Cerebellar nuclear complex (tissue), 1 donor: Measurements from ENCODE around the gene RCAN1.
"Not testable (repeated sequence)": the region's sequence is repeated elsewhere in the genome, so short reads cannot be mapped to it uniquely, and the experiment has no call there.

Experiments
- DNase-seq, 2 experiments: peaks; one replicate each; lab custom pipeline; 2025; lab: John Stamatoyannopoulos, UW

RCAN1 gene

DNA sequence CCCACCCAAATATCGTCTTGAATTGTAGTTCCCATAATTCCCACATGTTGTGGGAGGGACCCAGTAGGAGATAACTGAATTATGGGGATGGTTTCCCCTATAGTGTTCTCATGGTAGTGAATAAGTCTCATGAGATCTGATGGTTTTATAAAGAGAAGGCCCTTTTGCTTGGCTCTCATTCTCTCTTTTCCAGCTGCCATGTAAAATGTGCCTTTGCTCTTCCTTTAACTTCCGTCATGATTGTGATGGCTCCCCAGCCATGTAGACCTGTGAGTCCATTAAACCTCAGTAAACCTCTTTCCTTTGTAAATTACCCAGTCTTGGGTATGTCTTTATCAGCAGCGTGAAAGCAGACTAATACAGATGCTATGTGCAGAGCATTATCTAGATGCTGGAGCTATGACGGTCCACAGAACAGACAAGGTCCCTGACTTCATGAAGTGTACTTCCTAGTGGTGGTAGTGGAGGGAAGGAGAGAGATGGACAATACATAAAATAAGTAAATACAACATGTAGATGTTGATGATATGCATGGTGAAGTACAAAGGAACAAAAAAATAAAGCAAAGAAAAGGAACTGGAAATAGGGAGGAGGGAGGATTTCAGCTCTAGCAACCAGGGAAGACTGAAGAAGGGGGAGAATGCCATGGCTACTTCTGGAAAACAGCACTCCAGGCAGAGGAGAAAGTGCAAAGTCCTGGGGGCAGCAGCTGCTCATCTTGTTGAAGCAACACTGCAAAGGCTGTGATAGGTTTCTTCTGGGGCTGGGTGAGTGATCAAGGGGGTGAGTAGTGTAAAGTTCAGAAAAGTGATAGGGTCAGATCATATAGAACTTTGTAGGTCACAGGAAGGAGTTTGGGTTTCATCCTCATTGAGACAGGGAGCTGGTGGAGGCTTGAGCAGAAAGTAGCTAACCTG is 6.8 kb upstream of the RCAN1 start:
- DNase-seq = no peak

DNA sequence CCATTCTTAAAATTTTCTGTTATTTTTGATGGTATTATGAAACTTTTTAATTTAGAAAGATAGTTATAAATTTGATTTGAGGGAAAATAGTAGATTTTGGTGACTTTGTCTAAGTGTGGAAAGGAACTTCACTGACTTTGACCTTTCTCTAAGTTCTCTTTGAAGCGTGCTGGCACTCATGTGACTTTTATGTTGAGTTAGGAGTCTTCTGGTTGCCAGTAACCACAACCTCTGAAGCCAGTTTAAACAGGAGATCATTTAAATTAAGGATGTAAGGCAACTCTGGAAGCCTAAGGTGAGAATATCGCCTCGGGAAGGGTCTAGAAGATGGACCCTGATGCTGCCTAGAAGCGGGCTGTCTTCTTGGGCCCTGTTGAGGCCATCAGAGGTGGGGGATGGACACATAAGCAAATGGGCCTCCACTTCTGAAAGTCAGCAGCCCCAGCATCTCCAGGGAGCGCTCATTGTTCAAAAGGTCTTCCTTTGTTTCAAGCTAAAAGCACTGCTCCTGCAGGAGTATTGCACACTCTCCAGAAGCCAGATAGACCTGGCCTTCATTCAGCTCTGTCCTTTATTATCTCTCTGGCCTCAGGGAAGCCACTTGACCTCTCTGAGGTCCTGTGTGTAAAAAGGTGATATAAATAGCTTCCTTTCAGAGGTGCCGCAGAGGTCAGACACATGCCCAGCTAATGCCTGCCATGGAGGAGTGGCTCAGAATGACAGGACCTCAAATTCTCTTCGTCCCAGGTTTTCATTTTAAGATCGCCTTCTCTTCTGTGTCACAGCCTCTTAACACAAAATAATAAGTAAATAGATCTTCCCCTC is 5.1 kb upstream of the RCAN1 start:
- no peak for DNase-seq

DNA sequence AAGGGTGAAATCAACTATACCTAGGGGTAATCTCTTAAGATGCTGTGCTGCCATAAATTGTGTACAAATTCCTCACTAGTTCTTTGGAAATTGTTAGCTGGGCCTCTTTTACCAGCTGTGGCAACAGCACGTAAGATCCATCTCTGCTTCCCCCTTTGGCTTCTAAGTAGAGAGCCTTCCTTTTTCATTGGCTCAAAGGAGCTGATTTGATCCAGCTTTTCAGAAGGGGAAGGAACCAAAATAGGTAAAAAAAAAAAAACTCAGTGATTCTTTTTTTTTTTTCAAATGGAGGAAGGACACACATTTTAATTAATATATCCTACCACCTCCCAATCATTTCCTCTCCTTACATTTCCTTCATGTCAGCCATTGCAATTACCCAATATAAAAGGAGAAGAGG is 4.0 kb upstream of the RCAN1 start:
- DNase-seq = no peak

DNA sequence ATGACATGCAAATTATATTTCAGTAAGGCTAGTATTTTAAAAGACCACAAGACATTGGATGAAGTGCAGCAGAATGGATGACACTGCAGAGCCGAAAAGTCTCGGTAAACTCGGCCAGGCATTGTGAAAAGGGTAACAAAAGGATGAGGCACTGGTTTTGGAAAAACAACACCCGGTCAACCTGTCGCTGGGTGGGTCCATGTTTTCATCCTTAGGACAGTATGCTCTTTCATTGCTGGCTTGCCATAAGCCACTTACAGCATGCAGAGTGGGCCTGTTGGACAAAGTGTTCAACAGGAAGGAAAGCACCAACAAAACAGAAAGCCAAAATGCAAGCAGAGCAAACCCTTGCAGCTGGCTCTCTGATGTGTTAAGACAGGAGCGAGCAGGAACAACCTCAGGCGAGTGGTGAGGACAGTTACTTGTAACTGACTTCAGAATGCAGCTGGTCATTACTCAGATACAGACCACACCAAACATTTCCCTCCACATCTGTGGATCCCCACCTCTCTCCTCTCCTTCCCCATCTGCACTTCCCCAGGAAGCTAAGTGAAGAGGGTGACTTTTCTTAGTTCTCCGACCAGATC is 2.9 kb upstream of the RCAN1 start:
- no peak for DNase-seq

DNA sequence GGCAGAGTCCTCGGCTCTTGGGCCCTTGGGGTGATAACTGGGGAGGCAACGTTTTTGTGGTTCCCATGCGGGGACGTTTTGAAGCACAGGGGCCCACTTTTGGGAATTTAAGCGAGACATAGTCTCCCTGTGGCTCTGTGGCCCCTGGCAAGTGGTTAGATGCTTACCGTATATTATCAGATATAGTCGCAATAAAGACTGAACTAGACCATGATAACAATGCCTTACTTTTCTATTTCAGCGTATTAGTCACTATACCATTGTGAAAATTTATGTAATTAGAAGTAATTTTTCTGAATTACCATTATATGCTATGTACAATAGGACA is 538 bp upstream of the RCAN1 start:
- DNase-seq = no peak

DNA sequence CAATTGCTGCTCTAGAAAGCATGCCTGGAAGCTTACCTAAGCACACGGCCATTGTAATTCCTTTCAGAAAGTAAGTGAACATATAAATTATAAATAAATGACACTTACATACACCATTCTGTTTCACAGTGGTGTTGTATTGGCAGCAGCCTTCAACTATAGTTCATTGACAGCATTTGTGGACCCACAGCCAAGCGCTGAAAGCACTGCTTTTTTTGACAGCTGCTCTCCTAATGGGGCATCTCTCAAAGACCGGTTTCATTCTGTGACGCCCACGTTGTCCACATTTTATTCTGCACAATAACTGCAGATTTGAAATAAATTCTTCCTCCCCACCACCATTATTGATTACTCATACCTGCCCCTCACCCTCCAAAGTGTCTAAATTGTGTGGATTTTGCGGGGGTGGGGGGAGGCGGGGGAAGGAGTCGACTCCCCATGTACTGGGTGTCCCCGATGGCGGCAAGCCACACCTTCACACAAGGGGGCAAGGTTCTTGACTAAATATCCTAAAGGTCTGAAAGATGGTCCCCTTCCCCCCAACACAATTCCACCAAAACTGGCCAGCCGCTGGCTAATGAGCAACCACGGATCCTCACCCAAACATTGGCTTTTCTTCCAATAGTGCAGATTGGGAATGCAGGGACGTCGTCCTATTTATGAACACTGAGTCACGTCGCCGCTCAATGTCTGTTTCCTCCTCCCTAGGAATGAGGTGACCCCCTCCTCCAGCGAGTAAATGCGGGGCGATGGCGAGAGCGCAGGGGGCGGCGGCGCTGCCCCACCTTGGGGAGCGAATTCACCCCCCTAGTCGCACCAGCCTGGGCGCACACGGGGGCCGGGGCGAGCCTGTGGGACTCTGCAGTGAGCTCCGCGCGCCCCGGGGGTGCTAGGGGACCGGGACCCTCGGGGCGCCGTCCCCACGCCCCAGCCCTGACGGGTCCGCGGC is 960 bp downstream of the RCAN1 start:
- DNase-seq = no peak

DNA sequence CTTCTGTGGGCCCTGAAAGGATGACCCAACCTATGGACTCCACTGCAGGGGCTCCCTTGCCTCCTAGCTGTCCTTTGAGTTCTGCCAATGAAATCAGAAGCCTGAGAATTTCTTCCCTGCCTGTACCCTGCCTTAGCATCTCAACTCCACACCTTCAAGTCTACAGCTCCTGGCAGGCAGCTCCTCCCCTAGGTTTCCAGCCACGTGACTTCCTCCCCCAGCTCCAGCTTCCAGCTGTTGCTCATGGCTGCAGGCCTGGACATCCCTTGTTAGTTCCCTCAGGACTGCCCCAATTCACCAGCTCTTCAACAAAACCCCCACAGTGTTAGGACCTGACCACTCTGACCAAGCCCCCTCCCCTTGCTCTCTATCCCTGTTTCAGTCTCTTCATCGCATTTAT is 2.4 kb downstream of the RCAN1 start:
- DNase-seq = no peak

DNA sequence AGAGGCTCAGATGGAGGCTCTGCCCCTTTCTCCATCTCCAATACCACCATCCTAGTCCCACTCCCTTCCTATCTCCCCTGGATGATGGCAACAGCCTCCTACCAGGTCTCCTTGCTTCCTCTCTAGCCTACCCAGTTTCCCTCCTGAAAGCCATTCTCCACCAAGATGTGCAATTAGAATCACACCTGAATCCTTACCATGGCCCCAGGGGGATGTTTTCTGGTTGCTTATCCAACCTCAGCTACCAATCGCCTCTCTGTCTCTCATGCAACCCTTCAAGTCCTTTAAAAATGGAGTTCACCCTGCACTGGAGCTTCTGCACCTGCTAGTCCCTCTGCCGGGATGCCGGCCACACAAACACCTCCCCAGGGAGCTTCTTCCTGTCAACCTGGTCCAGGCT is 2.9 kb downstream of the RCAN1 start:
- DNase-seq = no peak

DNA sequence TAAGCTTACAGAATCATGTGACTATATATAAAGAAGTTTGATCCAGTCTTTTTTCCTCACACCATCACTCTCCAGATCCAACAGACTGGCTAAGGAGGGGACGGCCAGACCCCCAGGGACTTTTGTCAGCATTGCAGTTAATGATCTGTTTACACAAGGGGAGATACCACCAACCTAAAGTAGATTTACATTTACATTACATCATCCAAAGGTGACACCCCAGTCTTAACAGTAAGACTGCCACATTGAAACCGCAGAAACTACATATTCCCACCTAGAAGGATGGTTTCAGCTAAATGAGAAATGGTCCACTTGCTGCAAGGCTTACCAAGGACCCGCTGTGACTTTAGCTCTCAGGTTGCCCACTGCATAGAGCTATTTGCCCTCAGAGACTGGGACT is 3.4 kb downstream of the RCAN1 start:
- DNase-seq = no peak

DNA sequence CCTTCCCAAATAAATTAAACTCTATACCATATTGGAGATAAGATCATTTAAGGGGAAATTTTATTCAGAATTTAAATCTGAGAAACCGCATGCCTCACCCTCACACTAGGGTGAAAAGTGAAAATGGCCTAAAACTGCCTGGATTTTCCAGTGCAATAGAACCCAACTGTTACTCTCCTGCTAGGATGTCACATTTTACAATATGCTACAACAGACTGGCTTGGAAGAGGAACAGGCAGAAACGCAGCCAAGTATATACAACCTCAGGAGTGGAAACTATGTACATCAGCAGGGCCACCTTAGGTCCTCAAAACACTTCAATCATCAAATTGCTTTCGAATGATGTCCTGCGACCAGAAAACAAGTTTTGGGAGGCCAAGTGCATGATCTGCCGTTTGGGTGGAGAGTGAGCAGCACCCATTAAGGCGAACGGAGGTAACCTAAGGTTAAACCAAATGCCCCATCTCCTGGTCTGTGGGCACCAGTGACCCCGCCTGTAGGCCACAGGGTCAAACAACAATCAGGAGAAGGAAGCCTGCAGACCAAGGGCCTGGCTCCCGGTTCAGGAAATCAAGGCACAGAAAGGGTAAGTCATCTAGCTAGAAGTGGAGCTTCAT is 4.9 kb downstream of the RCAN1 start:
- DNase-seq = no peak

DNA sequence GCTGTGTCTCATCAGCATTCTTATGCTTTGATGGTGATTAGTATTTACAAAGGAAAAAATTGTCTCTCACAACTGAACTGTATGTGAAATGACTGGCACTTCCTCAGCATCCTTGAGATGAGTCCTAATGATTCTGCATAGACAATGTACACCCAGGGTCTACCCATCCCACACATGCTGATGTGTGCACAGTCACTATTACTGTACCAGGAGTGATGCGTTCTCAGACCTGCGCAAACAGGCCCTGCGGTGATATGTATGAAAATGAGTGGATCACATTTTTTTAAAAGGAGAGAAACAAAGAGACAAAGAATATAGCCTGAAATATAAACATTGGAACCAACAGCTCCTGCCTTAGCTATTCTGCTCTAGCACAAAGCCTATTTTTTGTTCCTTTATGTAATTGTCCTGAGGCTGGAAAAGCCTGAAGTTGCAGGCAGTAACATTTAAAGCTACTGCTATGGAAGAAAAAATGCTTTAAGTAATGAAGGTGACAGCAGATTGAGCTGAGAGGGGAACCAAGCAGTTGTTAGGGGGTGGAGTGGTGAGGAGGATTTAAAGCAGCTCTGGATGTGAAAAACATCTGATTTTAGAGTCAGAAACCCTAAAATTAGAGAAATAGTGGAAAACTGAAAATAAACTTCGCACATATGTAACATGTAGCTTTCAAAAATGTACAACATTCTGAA is 5.5 kb downstream of the RCAN1 start:
- DNase-seq = no peak

DNA sequence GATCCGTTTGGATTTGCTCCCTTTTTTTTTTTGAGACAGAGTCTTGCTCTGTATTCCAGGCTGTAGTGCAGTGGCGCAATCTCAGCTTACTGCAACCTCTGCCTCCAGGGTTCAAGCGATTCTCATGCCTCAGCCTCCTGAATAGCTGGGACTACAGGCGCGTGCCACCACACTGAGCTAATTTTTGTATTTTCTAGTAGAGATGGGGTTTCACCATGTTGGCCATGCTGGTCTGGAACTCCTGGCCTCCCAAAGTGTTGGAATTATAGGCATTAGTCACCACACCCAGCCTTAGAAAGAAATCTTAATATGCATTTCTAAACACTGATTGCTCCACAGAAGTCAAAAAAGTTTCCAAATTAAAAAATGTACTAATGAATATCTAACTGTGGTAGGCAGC is 7.5 kb downstream of the RCAN1 start:
- not testable (repeated sequence) for DNase-seq

DNA sequence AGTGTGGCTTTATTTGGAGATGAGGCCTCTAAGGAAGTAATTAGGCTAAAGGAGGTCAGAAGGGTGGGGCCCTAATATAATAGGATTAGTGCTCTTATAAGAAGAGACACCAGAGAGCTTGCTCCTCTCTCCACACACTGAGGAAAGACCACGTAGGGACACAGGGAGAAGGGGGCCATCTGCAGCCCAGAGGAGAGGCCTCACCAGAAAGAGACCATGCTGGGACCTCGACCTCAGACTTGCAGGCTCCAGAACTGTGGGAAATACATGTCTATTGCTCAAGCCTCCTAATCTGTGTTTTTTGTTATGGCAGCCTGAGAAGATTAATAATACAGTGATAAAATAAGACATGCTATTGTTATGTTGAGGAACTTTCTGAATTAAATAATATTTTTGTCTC is 8.3 kb downstream of the RCAN1 start:
- no peak for DNase-seq

DNA sequence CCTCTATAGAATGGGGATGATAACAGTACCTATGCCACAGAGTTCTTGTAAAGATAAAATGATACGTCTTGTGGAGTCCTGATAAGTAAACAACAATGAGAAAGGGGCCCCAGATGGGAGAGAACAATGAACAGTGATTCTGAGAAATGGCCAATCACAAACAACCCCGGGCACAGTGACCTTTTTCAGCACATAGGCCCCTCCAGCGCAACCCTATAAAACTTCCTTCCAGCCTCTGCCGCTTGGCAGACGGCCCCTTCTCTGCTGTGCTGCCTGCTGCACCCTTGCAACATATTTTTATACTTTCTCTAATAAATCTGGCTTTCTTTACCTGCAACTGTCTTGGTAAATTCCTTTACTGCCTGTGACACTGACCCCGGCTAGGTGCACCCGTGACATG is 8.9 kb downstream of the RCAN1 start:
- no peak for DNase-seq

DNA sequence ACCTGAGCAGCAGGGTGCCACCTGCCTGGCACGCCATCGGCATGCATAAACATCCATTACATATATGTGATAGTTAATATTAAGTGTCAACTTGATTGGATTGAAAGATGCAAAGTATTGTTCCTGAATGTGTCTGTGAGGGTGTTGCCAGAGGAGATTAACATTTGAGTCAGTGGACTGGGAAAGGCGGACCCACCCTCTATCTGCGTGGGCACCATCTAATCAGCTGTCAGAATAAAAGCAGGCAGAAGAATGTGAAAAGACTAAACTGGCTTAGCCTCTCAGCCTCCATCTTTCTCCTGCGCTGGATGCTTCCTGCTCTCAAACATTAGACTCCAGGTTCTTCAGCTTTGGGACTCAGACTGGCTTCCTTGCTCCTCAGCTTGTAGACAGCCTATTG is 10.0 kb downstream of the RCAN1 start:
- DNase-seq = not testable (repeated sequence)

DNA sequence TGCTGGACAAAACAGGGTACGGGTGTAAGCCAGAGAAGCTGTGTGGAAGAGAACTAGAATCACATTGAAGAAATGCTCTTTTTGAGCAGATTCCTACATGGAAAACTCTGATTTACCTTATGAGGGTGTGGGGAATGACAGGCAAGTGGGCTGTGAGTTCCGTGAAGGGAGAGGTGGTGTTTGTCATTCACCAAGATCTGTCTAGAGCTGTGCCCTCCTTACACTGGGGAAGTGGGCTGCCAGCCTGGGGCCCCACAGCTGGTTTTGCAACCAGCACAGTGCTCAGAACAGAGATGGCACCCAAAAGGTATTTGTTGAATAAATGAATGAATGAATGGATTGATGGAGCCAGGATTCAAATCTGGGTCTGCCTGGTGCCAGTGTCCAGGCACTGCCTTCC is 10.4 kb downstream of the RCAN1 start:
- no peak for DNase-seq

DNA sequence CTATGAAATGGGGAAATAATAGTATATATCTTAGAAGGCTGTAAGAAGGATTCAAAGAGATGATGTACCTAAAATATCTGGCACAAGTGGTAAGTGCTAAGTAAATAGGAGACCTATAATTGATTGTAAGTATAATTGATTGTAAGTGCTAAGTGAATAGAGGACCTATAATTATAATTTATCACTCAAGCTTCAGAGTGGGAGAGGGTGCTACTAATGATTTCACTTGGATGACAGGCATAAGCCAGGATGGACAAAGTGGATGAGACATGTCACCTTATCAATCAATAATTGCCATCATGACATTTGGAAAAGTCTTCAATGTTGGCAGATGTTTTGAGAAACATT is 11.2 kb downstream of the RCAN1 start:
- DNase-seq = no peak

DNA sequence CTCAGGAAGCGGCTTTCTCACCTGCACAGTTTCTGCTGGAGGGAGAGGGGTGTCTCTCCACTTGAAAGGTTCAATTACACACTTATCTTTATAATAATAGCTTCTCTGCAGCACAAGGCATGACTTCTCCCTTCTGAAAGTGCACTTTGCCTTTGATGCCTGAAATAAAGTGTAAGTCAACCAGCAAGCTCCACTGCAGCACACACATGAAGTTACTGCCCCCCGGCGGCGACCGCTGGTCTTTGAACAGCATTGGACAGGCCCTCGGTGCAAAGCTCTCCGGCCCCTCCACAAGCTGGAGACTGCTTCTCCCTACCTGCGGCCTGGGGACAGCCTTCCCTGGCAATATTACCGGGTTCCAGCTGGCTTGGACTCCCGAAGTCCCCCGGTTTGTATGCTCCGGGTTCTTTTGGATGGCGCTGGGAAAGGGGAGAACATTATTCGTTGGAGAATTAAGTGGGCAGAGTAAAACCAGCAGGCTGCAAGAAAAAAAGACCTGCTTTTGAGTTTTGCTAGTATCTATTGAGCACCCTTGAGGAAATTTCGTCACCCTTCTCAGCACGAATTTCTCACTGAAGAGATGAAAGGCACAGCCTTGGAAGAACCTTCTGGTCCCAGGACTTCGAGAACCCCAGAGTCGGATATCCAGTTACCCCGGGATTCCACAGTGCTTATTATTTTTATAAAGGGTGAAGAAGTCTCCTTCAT is 11.8 kb downstream of the RCAN1 start:
- peak; percentile 3 to 79 for DNase-seq

DNA sequence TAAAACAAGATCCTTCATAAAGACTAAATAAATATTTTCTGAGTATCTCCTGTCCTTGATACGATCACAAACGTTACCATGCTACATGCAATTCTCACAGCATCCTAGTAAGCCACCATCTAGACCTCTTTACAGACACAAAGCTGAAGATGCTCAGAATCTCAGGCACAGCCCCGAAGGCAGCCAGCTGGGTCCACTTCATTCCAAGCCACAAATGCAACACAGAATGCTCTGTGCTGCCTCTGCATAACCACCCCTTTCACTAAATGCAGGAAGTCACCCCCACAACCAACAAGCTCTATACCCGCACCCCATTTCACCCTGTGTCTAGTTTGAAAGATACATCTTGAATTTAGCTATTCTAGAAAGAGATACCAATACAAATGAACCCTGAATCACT is 12.9 kb downstream of the RCAN1 start:
- no peak for DNase-seq

DNA sequence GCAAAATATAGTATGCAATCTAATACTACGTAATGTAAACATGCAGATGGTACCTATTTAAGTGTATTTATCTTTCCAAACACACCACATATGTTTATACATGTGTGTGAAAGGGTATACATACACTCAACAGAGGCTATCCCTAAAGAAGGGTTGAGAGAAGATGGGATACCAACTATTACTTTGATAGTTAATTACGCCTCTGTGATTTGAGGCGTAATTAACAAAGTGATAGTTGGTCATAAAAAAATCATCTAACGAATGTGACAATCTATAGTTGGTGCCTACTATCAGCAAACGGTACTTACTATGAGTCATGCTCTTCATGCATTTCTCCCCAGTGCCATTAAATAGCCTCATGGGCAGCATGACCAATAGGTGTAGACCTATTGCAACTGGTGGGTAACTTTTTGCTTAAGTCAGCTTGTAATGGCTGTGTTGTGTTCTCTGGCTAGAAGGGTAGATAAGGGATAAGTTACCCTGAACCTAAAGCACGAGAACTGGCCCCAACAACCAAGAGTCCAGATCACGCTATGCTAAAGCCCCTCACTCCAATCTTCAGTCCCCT is 15.3 kb downstream of the RCAN1 start:
- no peak for DNase-seq
